MM.1S (cell line): ENCODE data around the gene TMEM131.

Experiments
- CTCF ChIP-seq: fragments of 300-600 bp; sonication (generic); IDR thresholded peaks from 2 replicates; pipeline ENCODE4 v1.5.1; 2016; ENCODE audit warnings: antibody characterized with exemption, low read length, mixed read lengths
- EZH2 ChIP-seq: fragments of 300-600 bp; sonication (generic); optimal IDR thresholded peaks from 2 replicates; pipeline ENCODE3; 2017; ENCODE audit warnings: low read depth, mild to moderate bottlenecking, antibody characterized with exemption, low read length, mixed read lengths
- EZH2phosphoT487 ChIP-seq: fragments of 300-600 bp; sonication (generic); IDR thresholded peaks from 2 replicates; pipeline ENCODE4 v1.6.1; 2018; ENCODE audit warnings: antibody characterized with exemption, low read length

- TF ChIP-seq EZH2 (no peak), CTCF (no peak), EZH2phosphoT487 (no peak)
Measured at GRCh38 chr2:98025481-98026037, 29.8 kb upstream of the TMEM131 start.
